Measurements from ENCODE around the gene CLDN19. TPM values are rescaled to one million over a fixed set of nuclear protein-coding genes. Genes with fewer than 3 reads are reported as not detected.

The CLDN19 gene
- total RNA-seq, 1 donor from 2014 or later: 0.19 TPM

DNA sequence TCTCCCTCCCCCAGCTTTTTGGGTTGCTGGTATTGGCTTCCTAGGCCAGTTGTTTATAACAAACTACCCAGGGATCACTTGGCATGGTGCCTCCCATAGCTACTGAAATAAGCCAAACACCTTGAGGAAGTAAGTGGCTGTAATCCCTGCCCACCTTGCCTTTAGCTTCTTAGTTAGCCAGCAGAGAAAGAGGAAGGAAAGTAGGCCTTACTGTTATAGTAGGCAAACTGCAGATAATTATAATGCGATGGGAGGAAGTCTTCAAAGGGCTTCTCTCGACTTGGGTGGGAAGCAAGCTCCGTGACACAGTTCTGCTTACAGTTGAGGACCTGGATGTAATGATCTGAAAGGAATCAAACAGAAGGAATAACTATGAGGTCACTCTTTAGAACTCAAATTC lies 18.6 kb upstream of the CLDN19 start:
- peaks cover 8% of the 10 kb centered on the region for H3K79me2 ChIP-seq (ENCODE audit: low read depth)
- H3K4me1 Mint-ChIP-seq: no peaks in the 10 kb centered on the region
- no peaks in the 10 kb centered on the region for H3K27me3 ChIP-seq
- no peak overlapping the region for H3K27ac ChIP-seq
- H3K4me3 ChIP-seq: no peak overlapping the region
- peaks cover 2% of the 10 kb centered on the region for H3K27me3 Mint-ChIP-seq (ENCODE audit: insufficient read depth, low read depth)
- no peaks in the 10 kb centered on the region for H3K4me1 ChIP-seq
- H3K9me3 Mint-ChIP-seq: no peaks in the 10 kb centered on the region
- no peak overlapping the region for H3K27ac Mint-ChIP-seq
- DNase-seq (ENCODE audit: low spot score): no peak
- peaks cover 18% of the 10 kb centered on the region for H3K36me3 Mint-ChIP-seq
- no peak overlapping the region for H3K4me2 ChIP-seq
- no peaks in the 10 kb centered on the region for H3F3A ChIP-seq (ENCODE audit: low read depth)
- H4K20me1 ChIP-seq (ENCODE audit: low read depth): peaks cover 1% of the 10 kb centered on the region
- H3K9me3 ChIP-seq (ENCODE audit: low read depth): no peaks in the 10 kb centered on the region
- no peak overlapping the region for H3K4me3 Mint-ChIP-seq
- TF ChIP-seq CTCF (IDR thresholded peaks at IDR 0.05): no peak
- TF ChIP-seq EZH2phosphoT487 (IDR thresholded peaks at IDR 0.05): no peak
- no peak for TF ChIP-seq EZH2 (IDR thresholded peaks at IDR 0.05)
- H2AFZ ChIP-seq (replicated peaks): no peak overlapping the region
- H3K9ac ChIP-seq: no peak overlapping the region
- H3K36me3 ChIP-seq: peaks cover 6% of the 10 kb centered on the region

DNA sequence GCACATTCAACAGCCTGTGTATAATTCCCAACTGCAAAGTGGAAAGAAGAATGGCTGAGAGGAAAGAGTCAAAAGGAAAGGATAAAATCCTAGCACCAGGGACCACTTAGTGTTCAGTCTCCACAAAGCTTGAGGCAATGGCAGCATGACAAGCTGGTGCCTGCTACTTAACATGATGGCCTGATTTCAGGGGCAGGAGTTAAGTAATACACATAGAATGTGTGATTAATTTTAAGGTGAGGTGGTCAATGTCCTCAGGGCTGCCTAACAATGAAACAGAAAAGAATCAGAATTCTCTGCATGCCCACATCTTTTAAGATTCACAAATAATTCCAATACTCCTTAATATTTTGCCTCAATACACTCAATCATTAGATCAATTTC lies 17.8 kb upstream of the CLDN19 start:
- Histone ChIP-seq H3K27me3 (no peaks in the 10 kb centered on the region), H3K4me1 (no peaks in the 10 kb centered on the region), H2AFZ (replicated peaks) (no peak overlapping the region), H4K20me1 (ENCODE audit: low read depth) (no peaks in the 10 kb centered on the region), H3K27ac (no peak overlapping the region), H3K4me3 (no peak overlapping the region), H3K36me3 (peaks cover 6% of the 10 kb centered on the region), H3K9me3 (ENCODE audit: low read depth) (no peaks in the 10 kb centered on the region), H3K9ac (no peak overlapping the region), H3F3A (ENCODE audit: low read depth) (no peaks in the 10 kb centered on the region), H3K79me2 (ENCODE audit: low read depth) (peaks cover under 1% of the 10 kb centered on the region), H3K4me2 (no peak overlapping the region)
- Mint-ChIP-seq H3K36me3 (peaks cover 24% of the 10 kb centered on the region), H3K4me1 (no peaks in the 10 kb centered on the region), H3K9me3 (no peaks in the 10 kb centered on the region), H3K4me3 (no peak overlapping the region), H3K27me3 (ENCODE audit: insufficient read depth, low read depth) (peaks cover 2% of the 10 kb centered on the region), H3K27ac (no peak overlapping the region)
- no peak for DNase-seq (ENCODE audit: low spot score)
- TF ChIP-seq EZH2phosphoT487 (IDR thresholded peaks at IDR 0.05) (no peak), EZH2 (IDR thresholded peaks at IDR 0.05) (no peak), CTCF (IDR thresholded peaks at IDR 0.05) (no peak)

- H3K4me3 ChIP-seq: no peak overlapping the region
- Mint-ChIP-seq H3K27ac (no peak overlapping the region), H3K36me3 (peaks cover 30% of the 10 kb centered on the region), H3K27me3 (ENCODE audit: insufficient read depth, low read depth) (no peaks in the 10 kb centered on the region), H3K4me1 (no peaks in the 10 kb centered on the region), H3K4me3 (no peak overlapping the region), H3K9me3 (peaks cover 3% of the 10 kb centered on the region)
- H3K27ac ChIP-seq: no peak overlapping the region
- H2AFZ ChIP-seq (replicated peaks): no peak overlapping the region
- peaks cover 8% of the 10 kb centered on the region for H3K36me3 ChIP-seq
- TF ChIP-seq CTCF (IDR thresholded peaks at IDR 0.05): peak; percentile 74
- no peak for TF ChIP-seq EZH2 (IDR thresholded peaks at IDR 0.05)
- no peak overlapping the region for H3K4me2 ChIP-seq
- H3K9ac ChIP-seq: no peak overlapping the region
- no peaks in the 10 kb centered on the region for H3K79me2 ChIP-seq (ENCODE audit: low read depth)
- no peaks in the 10 kb centered on the region for H3K4me1 ChIP-seq
- H3F3A ChIP-seq (ENCODE audit: low read depth): no peaks in the 10 kb centered on the region
- peak; percentile 81 for DNase-seq (ENCODE audit: low spot score)
- H4K20me1 ChIP-seq (ENCODE audit: low read depth): no peaks in the 10 kb centered on the region
- no peaks in the 10 kb centered on the region for H3K27me3 ChIP-seq
- no peaks in the 10 kb centered on the region for H3K9me3 ChIP-seq (ENCODE audit: low read depth)
Measured at GRCh38 chr1:42756956-42757891, 17.2 kb upstream of the CLDN19 start.

All from neural progenitor cell (in vitro differentiated cells).